ENCODE data around the gene SNRPD3.

- TF ChIP-seq, protein P1, sequence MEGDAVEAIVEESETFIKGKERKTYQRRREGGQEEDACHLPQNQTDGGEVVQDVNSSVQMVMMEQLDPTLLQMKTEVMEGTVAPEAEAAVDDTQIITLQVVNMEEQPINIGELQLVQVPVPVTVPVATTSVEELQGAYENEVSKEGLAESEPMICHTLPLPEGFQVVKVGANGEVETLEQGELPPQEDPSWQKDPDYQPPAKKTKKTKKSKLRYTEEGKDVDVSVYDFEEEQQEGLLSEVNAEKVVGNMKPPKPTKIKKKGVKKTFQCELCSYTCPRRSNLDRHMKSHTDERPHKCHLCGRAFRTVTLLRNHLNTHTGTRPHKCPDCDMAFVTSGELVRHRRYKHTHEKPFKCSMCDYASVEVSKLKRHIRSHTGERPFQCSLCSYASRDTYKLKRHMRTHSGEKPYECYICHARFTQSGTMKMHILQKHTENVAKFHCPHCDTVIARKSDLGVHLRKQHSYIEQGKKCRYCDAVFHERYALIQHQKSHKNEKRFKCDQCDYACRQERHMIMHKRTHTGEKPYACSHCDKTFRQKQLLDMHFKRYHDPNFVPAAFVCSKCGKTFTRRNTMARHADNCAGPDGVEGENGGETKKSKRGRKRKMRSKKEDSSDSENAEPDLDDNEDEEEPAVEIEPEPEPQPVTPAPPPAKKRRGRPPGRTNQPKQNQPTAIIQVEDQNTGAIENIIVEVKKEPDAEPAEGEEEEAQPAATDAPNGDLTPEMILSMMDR (IDR thresholded peaks at IDR 0.05): no peak
- no peak for TF ChIP-seq POLR2A (IDR thresholded peaks at IDR 0.05)
Measured at GRCh38 chr22:24565077-24565476, 9.3 kb downstream of the SNRPD3 start.
